Amygdala (tissue), 56 donors: ENCODE measurements around the gene MAPKAPK3.

Source experiments
- DNase-seq, 56 donors: peaks; one replicate each; lab custom pipeline; 2025; lab: John Stamatoyannopoulos, UW

MAPKAPK3 gene

DNA sequence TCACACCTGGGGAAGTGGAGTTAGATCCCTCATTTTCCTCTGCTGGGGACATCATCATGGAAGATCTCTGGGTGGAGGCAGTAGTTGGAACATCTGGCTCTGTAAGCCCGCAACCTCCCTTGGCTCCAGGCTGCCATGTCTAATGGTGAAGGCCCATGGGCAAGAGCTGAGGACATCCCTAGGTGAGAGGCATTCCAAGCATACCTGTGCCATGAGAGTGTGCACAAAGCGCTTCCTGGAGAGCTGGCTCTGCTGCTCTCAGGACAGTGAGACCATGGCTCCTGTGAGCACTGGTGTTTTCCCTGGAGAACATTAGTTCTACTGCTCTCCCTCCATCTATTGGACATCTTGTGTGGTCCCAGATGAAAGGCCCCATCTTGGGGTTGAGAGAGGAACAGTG lies 7.7 kb downstream of the MAPKAPK3 start:
- no peak for DNase-seq

GRCh38 chr3:50625231-50626182 lies 8.6 kb downstream of the MAPKAPK3 start:
- no peak for DNase-seq

DNA sequence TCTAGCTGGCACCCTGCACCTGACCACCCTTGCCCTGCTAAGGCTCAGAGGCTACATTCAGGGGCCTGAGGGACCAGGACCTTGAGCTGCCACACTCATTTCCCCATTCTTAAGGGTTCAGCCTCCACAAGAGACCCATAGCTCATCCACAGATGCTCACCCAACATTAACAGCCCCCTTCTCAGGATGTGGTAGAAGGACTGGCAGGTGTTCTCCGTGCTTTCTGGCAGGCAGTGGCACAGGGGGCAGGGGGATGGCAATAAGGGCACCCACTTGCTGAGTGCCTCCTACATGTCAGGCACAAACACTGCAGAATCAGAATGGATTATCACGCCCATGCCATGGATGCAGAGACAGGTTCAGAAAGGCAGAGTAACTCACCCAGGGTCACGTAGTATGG lies 9.4 kb downstream of the MAPKAPK3 start:
- no peak for DNase-seq

- DNase-seq: peak in 25 of 56 donors; percentile 6 to 57 (median 27)
Measured at GRCh38 chr3:50627407-50628051, 10.6 kb downstream of the MAPKAPK3 start.

DNA sequence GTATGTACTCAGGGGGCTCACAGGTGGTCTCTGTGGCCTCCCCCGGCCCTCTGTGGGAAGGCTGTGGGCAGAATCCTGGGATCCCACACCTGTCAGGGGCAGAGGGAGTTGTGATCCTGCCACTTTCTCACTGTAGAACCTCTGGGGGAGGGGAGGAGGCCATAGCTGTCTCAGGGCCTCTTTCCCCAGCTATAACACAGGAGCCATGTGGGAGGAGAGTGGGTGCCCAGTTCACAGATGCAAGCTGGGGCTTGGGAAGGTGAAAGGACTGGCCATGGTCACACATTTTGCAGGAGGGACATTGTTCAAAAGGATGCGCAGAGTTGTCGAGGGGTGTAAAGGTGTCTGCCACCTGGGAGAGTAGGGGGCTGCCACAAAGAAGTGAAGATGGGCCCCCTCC lies 11.7 kb downstream of the MAPKAPK3 start:
- no peak for DNase-seq

GRCh38 chr3:50630394-50630793 lies 13.4 kb downstream of the MAPKAPK3 start:
- no peak for DNase-seq

DNA sequence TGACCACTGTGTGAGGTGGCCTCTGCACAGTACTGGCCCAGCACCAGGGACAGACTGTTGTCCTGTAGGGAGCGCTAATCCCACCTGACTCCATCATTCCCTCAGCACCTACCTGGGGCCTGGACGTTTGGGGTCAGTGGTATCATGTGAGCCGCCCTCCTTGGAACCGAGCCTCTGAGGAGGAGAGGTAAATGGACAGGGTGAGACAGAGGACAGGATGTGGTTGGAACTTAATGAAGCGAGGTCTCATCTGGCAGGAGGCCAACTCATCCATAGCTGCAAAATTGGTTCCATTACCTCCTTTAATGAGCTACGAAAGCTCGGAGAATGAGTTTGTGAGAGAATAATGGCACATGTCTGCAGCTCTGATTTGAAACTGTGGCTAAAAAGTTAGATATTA lies 13.9 kb downstream of the MAPKAPK3 start:
- no peak for DNase-seq

- no peak for DNase-seq
Measured at GRCh38 chr3:50632450-50632849, 15.5 kb downstream of the MAPKAPK3 start.

DNA sequence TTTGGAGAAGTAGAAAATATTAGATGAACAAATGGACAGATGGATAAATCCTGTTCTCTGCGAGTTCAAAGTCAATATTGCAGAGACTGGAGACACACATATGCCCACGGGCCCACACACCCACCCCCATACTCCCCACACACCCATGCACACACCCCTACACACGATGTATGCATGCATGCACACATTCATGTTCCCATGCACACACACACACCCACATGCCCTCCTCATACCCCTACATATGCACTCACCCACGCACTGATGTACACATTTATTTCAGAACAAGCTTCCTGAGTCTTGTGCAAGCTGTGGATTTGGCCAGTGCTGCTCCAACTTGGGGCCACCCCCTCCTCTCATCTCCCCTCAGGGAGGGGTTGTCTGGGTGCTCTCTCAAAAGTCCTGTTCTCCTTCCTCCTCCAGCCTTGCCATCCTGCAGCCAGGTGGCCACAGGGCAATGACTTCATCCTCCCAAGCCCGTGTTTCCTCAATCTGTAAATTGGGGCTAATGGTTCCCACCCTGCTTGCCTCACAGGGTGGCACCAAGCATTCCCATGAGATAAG lies 16.4 kb downstream of the MAPKAPK3 start:
- no peak for DNase-seq

- no peak for DNase-seq
Measured at GRCh38 chr3:50635066-50635465, 18.1 kb downstream of the MAPKAPK3 start.

- DNase-seq: no peak
Measured at GRCh38 chr3:50637011-50637410, 20.1 kb downstream of the MAPKAPK3 start.

GRCh38 chr3:50637945-50638344 lies 21.0 kb downstream of the MAPKAPK3 start:
- DNase-seq: no peak

DNA sequence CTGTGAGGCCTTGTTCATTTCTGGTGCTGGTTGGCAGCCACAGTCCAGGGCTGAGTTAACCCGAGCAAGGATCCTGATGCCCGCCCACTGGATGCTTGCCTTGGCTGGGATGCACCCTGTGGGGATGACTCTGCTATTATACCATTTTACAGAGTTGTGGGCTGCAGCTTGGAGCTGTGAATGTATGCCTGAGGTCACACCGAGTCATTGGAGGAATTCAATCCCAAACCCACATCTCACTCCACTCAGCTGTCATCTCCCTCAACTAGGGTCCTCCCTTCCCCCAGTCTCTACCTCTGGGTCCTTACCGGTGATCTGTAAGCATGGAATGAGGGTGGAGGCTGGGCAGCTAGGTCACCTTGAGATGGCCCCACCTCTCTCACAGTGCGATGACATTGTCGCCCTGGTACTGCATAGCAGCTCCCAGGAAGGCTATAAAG lies 22.1 kb downstream of the MAPKAPK3 start:
- no peak for DNase-seq

DNA sequence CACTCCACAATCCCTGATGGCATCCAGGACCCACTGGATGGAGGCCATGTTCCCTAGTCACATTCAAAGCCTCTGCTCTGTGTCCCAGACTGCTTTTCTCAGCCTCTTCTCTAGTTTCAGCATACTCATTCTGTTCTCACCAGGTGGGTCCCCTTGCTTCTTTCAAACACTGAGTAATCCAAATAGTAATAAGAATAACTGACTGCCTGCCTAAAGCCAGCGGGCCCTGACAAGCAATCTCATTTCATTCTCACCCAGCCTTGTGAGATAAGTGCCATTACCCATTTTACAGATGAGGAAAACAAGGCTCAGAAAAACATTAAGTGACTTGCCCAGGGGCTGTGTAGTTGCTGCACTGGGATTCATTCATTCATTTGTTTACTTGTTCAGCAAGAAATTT lies 25.4 kb downstream of the MAPKAPK3 start:
- DNase-seq: no peak

DNA sequence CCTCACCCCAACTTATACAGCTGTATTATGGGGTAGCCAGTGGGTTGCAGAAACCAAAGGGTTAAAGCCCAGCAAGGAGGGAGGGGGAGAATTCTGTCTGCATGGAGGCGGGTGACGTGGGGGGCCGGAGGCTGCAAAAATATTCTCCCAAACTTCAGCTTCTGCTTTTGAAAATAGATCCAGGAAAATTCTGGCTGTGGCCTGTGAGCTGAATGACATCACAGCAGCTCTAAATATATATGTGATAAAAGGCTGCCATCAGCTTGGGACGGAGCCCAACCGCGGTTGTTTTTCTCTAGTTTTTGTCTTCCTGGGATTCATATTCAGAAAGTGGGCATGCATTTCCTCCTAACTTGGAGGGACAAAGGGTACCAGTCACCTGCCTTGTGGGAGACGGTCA lies 27.6 kb downstream of the MAPKAPK3 start:
- peak in 12 of 56 donors; percentile 12 to 62 (median 30) for DNase-seq

DNA sequence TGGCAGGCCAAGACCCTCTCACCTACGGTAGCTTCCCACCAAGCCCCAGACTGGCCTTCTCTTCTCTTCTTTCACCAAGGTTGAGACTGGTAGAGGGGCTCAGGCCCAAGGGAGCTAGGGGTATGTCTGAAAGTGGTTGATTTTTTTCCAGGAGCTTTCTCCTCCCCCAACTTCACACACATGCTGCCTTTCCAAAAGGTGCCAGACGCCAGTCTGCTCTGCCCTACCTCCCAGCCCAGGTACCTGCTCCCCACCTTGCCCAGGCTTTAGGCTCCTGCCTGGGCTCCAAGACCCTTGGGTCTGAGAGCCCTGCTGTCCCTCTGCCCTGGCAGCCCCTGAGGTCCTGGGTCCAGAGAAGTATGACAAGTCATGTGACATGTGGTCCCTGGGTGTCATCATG lies 28.4 kb downstream of the MAPKAPK3 start:
- no peak for DNase-seq

DNA sequence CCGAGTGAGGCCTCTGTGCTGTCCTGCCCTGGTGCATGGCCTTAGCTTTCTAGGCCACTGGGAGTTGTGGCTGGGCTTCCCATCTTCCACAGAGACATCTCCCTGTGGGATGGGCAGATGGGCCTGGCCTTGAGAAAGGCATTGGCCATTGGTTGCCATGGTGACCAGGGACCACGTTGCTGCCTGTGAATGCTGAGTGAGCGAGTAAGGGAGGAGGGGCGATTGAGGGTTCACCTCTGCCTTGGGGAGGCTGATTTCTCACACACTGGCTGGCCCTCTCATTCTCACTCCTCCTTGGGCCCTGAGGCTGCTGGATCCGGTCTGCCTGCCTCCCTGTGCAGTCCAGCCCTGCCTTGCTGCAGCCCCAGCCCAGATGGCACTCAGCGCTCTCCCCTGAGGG lies 31.4 kb downstream of the MAPKAPK3 start:
- DNase-seq: peak in 4 of 56 donors; percentile 9 to 25 (median 15)

DNA sequence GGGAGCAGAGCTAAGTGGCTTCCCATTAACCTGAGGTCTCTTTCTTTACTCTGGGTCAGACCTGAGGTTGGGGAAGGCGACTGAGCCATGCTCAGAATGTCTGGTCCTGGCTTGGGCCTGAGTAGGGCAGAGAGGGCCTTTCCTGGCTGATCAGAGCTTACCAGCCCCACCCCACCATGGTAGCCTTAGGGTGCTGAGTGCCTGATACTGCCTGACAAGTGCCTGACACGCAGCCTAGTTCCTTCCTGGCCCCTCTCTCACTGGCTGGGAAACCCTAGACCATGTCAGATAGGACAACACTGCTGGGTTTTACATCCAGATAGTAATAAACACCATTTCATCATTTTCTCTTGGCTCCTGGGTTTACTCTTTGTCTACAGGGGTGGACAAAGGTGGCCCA lies 32.0 kb downstream of the MAPKAPK3 start:
- DNase-seq: no peak

DNA sequence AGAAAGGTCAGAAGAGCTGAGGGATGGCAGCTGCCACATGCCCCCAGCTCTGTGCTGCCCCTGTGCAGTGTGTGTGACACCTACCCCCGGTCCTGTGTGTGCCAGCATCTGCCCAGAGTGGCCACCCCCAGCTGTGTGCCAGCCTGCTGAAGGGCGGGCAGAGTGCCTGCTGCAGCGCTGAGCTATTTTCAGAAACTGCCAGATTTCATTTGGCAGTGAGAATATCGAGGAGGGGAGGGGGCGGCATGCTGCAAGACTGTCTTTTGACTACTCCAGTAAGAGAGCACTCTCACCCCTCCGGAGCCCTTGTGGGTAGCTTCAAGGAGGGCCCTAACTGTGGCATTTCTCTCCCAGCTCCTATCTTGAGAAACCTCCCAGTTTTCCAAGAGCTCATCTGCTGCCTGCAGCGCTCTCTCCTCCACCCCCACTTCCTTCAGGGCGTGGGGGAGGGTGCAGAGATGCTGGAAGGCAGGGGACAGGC lies 32.5 kb downstream of the MAPKAPK3 start:
- DNase-seq: peak in 46 of 56 donors; percentile 18 to 76 (median 53)

GRCh38 chr3:50650018-50650417 lies 33.1 kb downstream of the MAPKAPK3 start:
- no peak for DNase-seq

- DNase-seq: no peak
Measured at GRCh38 chr3:50651445-50651844, 34.5 kb downstream of the MAPKAPK3 start.
